HEK293T (cell line): ENCODE data around the gene CHD2.

ENCODE experiments used
- BHLHE40 ChIP-seq: fragments of 450-650 bp; IDR thresholded peaks from 2 replicates; pipeline ENCODE4 v1.6.1; 2016; ENCODE audit warnings: mild to moderate bottlenecking, moderate library complexity, borderline replicate concordance
- CTBP1 ChIP-seq: fragments of 450-650 bp; IDR thresholded peaks from 2 replicates; pipeline ENCODE4 v1.6.1; 2016; ENCODE audit warnings: borderline replicate concordance
- FOXM1 ChIP-seq: fragments of 450-650 bp; IDR thresholded peaks from 2 replicates; pipeline ENCODE4 v1.6.1; 2017; ENCODE audit warnings: mild to moderate bottlenecking, borderline replicate concordance
- L3MBTL2 ChIP-seq: fragments of 450-650 bp; conservative IDR thresholded peaks from 2 replicates; pipeline ENCODE4 v1.6.1; 2016; ENCODE audit warnings: mild to moderate bottlenecking
- SP1 ChIP-seq: fragments of 450-650 bp; IDR thresholded peaks from 2 replicates; pipeline ENCODE4 v1.6.1; 2017
- TARDBP ChIP-seq: fragments of 450-650 bp; IDR thresholded peaks from 2 replicates; pipeline ENCODE4 v1.6.1; 2016

GRCh38 chr15:92886815-92887214 is 13.3 kb upstream of the CHD2 start:
- TF ChIP-seq TARDBP, result no peak
- no peak for TF ChIP-seq FOXM1
- no peak for TF ChIP-seq BHLHE40
- no peak for TF ChIP-seq SP1
- no peak for TF ChIP-seq L3MBTL2
- TF ChIP-seq CTBP1, result no peak
